GM03348 (cell line): Measurements from ENCODE around the gene FRMD5.
"Not testable (repeated sequence)": the region's sequence is repeated elsewhere in the genome, so short reads cannot be mapped to it uniquely, and the experiment has no call there.

ENCODE experiments used
- DNase-seq: peaks from one replicate; pipeline ENCODE4 v3.0.0; 2012; ENCODE audit warnings: low spot score

The FRMD5 gene

DNA sequence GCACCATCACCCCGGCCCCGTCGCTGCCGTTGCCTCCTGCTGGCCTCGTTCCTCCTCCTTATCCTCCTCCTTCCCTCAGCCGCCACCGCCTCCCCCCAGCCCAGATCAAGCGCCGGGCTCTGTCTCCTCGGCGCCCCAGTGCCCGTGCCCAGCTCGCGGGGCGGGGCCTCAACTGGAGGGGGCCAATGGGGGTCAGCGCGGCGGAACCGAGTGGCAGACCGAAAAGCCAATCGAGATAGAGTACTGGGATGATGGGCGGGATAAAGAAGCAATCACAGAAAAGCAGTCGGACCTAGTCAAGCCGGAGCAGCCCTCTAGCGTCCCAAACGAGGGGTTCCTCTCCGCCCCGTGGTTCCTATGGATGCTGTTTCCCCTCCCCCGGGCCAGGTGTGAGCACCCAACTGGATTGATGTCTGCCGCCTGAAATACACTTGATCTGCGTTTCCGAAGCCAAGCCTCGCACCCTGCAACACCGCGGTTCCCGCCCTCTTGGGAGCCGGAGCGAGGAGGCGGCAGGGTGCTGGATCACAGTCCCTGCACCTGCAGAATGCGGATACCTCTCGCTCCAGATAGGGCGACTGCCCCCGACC, at the start of gene FRMD5:
TSS of gene FRMD5 (minus strand) at position 121 of the 590 bp plus-strand sequence.
- DNase-seq = peak; percentile 99

- no peak for DNase-seq
Observed at GRCh38 chr15:44243829-44244228, 48.8 kb upstream of the FRMD5 start.

- peak; percentile 17 for DNase-seq
Observed at GRCh38 chr15:44243141-44243540, 48.1 kb upstream of the FRMD5 start.

DNA sequence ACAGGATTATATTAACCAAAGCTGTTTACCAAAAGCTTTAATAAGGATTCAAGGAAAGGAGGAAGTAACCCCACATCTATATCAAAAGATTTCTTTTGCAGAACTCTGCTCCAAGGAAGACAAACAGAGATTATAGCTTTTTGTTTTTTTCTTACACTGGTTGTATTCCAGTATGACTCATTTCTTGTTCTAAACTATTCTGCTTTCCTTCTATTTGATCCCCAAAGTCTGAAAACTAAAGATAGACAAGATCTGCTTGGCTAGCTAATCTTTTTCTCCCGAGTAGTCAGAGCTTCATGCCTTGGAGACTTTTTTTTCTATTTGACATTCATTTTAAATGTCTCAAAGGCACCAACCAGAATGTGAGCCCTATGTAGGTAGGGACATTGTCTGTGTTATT, 36.8 kb upstream of the FRMD5 start:
- DNase-seq = no peak

- not testable (repeated sequence) for DNase-seq
Observed at GRCh38 chr15:44229301-44229700, 34.2 kb upstream of the FRMD5 start.

GRCh38 chr15:44227584-44227983, 32.5 kb upstream of the FRMD5 start:
- DNase-seq = no peak

DNA sequence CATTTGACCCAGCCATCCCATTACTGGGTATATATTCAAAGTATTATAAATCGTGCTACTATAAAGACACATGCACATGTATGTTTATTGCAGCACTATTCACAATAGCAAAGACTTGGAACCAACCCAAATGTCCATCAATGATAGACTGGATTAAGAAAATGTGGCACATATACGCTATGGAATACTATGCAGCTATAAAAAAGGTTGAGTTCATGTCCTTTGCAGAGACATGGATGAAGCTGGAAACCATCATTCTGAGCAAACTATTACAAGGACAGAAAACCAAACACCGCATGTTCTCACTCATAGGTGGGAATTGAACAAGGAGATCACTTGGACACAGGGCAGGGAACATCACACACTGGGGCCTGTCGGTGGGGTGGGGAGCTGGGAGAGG, 31.9 kb upstream of the FRMD5 start:
- not testable (repeated sequence) for DNase-seq

DNA sequence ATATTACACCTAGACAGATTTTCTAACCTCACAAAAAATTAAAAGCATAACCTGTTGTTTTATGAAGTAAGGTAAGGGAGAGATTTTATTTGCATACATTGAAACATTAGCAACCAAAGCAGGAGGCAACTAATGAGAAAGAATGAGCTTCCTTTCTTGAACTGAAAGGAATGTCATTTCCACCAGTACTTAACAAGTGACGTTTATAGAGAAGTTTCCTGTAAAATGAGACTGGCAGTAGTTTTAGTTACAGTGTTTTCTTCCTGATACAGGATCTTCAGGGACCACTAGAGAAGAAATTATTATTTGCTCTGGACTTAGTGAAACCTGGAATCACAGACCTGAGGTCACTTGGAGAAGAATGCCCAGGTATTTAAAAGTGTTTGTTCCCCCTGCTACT, 27.4 kb upstream of the FRMD5 start:
- no peak for DNase-seq

DNA sequence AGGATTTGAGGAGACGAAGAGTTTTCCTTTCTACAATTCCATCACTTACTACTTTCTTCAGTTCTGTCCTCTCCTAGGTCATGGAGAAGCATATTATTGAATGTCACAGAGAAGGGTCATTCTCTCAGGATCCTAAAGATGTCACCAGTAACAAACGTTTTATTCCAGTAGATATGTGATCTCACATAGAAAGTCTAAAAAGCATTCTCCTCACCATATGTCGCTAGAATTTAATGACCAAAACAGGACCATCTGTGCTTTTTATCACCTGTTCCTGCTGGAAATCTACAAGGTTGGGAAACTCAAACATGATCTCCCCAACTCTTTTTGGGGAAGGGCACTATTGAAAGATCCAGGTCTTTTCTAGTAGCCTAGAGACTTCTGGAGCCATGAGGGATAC, 24.0 kb upstream of the FRMD5 start:
- DNase-seq = no peak

DNA sequence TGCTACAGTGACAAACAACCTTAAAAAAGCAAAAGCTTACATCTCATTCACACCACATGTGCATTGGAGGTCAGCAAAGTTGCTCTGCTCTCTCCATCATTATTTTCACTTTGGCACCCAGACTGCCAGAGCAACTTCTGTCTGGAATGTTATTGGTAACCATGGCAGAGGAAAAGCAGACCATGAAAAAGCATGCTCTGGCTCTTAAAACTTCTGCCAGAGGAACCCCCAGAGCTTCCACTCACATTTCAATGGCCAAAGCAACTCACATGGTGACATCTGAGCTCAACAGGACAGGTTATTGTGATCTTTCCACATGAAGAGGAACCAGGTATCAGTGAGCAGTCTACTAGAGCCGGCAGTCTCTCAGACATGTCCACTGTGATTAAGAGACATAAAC, 21.9 kb upstream of the FRMD5 start:
- DNase-seq = no peak

DNA sequence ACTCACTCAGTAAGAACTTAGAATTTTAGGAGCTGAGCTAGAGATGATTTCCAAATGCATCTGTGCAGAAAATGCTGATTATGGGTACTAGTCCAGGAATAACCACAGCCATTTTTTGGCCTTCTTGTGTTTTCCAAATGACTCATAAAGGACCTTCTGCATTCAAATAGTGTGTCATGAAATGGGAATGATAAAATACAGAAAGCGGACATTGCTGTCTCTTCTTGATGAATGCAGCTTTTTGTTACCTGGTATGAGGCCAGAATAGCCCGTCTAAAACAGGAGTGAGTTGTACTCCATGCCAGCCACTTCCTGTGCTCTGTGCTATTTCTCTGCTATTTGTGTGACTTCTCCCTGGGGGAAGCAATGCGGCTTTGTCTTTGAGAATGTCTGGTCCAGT, 20.5 kb upstream of the FRMD5 start:
- peak; percentile 78 for DNase-seq

DNA sequence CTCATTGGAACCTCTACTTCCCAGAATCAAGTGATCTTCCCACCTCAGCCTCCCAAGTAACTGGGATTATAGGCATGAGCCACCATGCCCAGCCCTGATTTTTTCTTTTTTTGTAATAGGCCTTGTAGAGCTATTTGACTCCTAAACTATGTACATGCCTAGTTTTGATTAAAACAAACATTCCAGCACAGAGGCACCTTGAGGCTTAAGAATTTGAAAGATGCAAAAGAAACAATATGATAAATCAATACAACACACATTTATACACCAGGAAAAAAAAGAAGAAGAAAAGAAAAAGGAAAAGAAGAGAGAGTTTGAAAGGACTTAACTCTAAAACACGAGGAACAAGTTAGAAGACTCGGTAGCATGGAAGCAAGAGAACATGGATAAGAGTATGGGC, 13.9 kb upstream of the FRMD5 start:
- no peak for DNase-seq

- peak; percentile 70 for DNase-seq
Observed at GRCh38 chr15:44207643-44208042, 12.6 kb upstream of the FRMD5 start.

GRCh38 chr15:44199393-44199792, 4.3 kb upstream of the FRMD5 start:
- no peak for DNase-seq

DNA sequence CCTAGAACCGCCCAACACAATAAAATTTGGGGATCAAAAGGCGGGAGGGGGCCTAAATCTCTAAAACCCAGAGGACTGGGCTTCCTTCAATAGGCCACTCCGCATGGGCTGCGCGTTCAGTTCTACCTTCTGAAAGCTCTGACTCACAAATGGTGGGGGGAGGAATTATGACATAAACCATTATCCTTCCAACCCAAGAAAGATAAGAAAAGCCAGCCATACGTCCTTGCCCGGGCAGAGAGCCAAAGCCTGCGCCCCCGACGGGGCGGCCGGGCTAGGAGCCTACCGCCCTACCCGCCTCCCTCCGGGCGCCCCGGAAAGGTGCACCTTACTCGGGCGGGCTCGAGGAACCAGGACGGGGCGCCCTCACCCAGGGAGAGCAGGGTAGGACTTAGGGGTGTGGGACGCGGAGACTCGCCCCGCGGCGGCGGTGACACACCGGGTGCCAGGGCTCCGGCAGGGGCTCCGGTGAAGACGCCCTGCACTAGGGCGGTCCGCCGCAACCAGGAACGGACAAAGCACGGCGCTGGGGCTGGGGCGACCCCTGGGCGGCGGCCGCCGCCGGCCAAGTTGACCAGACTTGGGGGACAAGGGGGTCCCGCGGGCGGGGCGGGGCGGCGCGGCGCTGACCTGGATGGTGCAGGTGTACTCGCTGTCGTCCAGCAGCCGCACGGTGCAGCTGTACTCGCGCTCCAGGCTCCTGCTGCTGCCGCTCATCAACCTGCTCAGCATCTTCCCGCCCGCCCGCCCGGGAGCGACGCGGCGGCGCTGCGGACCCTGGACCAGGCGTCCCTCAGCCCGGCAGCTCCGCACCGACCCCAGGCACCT, 534 bp downstream of the FRMD5 start:
- peak; percentile 38 for DNase-seq

- peak; percentile 45 for DNase-seq
Observed at GRCh38 chr15:44193651-44194322, 1.3 kb downstream of the FRMD5 start.

DNA sequence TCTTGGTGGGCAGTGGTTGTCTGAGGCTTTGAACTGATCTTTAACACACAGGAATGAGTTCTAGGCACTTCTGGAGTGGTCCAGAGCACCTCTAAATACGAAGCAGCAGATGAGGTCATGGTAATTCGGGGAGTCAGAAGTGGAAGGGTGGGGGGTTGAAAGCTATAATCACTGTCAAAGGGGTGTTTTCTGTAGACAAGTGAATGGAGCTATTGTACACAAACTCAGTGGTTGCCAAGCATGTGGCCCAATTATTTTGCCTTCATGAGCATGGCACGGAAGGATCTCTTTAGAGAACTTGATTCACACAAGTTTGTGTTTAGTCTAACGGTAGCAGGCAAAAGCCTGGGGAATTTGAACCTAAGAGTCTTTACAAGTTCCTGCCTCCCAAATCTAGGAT, 6.3 kb downstream of the FRMD5 start:
- DNase-seq = no peak

- DNase-seq = no peak
Observed at GRCh38 chr15:44186705-44187104, 8.4 kb downstream of the FRMD5 start.

DNA sequence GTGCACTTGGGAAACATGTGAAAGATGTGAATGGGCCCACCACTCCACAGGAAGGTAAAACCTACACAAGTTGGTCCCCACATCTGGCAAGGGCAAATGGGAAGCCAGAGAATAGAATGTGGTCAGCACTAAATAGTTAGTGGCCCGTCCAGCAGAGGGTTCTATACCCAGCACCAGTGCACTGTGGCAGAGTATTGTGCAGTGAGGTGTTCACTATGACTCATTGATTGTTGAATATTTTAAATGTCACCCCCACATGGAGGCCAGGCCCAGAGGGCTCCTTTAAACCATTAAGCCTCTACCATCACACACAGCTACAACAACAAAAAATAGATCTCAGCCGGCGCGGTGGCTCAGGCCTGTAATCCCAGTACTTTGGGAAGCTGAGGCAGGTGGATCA, 11.7 kb downstream of the FRMD5 start:
- no peak for DNase-seq

- no peak for DNase-seq
Observed at GRCh38 chr15:44181410-44181809, 13.7 kb downstream of the FRMD5 start.

DNA sequence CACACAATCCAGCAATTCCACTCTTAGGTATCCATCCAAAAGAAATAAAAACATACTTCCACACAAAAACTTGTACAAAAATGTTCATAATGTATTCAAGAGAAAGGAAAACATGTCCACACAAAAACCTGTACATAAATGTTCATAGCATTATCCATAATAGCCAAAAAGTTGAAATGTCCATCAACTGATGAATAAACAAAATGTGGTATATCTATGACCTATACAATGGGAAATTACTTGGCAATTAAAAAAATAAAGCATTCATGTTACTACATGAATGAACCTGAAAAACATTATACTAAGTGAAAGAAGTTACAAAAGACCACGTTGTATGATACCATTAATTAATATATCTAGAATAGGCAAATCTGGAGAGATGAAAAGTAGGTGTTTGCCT, 17.9 kb downstream of the FRMD5 start:
- DNase-seq = no peak

DNA sequence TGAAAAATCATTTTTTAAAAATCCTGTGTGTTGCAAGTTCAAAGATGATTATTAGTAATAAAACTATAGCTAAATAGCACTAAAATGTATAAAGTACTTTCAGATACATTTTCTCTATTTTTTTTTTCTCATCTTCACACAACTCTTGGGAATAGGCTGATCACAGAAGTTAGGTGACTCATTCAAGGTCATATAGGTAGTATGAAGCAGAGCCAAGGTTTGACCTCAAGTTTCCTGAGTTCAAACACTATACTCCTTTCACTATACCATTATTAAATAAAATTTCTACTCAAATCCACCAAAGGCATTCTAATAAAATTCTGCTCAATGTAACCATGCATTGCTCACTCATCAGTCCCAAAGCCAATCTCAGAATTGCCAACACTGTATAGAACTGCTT, 21.3 kb downstream of the FRMD5 start:
- DNase-seq = no peak

DNA sequence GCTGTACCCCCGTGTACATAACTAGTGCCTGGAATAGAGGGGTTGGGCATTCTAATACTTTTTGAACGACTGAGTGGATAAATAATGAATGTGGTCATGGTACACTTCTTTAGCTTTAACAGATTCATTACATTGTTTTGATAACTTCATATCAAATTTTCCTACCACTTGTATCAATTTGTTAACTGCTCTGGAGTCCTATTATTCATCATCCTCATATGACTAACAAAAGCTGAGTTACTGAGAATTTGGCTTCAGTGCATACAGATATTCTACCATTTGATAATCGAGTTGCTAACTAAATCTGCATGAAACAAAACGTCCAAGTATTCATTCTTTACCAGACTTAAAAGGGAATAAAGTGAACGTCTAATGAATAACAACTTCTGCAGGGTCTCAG, 31.7 kb downstream of the FRMD5 start:
- DNase-seq = peak; percentile 14
